WERI-Rb-1 (cell line): ENCODE results near the gene ADARB2.
A peak's percentile ranks its signal among the peaks of the same experiment; 100 is the strongest.
"Not testable (repeated sequence)": the region's sequence is repeated elsewhere in the genome, so short reads cannot be mapped to it uniquely, and the experiment has no call there.

Experiments
- DNase-seq: peaks from one replicate; pipeline ENCODE4 v3.0.0-alpha.2; 2020
- H3K27ac ChIP-seq: fragments of 250-450 bp; sonication (Bioruptor Pico); 2 replicates; pipeline ENCODE4 v1.5.1; 2020; ENCODE audit warnings: mild to moderate bottlenecking, moderate library complexity
- H3K27me3 ChIP-seq: fragments of 250-450 bp; sonication (Bioruptor Pico); 2 replicates; pipeline ENCODE4 v1.5.1; 2021; ENCODE audit warnings: mild to moderate bottlenecking, low read depth, moderate library complexity; ENCODE audit not compliant: insufficient read depth, severe bottlenecking
- H3K36me3 ChIP-seq: fragments of 250-450 bp; sonication (Bioruptor Pico); 2 replicates; pipeline ENCODE4 v1.5.1; 2020; ENCODE audit warnings: mild to moderate bottlenecking, moderate library complexity
- H3K4me3 ChIP-seq: 2 replicates; pipeline ENCODE4 v1.5.1; 2011; ENCODE audit warnings: low read depth, mild to moderate bottlenecking, control low read depth, low read length
- H3K9me3 ChIP-seq: fragments of 250-450 bp; sonication (Bioruptor Pico); 2 replicates; pipeline ENCODE4 v1.5.1; 2021; ENCODE audit warnings: mild to moderate bottlenecking, moderate library complexity; ENCODE audit not compliant: severe bottlenecking
- TF ChIP-seq, protein P1 (sequence below): IDR thresholded peaks from 2 replicates; pipeline ENCODE4 v1.5.1; 2011; ENCODE audit warnings: low read depth, mild to moderate bottlenecking, control low read depth, inconsistent platforms, low read length

Gene ADARB2

DNA sequence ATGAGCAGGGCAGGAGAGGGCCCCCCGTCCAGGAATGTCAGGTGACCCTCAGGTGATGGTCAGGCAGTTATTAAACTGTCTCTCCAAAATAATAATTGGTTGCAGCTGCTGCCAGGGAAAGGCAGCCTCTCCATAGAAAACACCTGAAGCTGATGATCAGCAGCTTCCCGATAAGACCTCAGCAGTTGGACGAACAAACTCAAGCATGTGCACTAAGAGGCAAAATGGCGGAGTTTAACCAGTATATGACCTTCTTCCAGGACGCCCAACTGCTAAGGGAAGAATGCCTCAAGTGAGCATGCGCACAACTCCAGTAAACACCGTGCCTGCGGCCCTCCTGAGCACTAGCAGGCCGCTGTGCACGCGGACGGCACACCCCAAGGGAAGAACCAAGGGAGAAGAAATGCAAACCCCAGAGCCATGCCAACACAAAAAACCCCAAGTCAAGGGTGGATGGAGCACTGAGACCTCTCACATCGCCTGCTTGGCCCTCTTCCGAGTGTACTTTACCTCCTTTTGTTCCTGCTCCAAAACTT is 38.9 kb upstream of the ADARB2 start:
- Histone ChIP-seq H3K27ac (no peak overlapping the region), H3K9me3 (no peaks in the 10 kb centered on the region), H3K27me3 (no peaks in the 10 kb centered on the region), H3K4me3 (no peak overlapping the region), H3K36me3 (no peaks in the 10 kb centered on the region)
- TF ChIP-seq, protein P1, sequence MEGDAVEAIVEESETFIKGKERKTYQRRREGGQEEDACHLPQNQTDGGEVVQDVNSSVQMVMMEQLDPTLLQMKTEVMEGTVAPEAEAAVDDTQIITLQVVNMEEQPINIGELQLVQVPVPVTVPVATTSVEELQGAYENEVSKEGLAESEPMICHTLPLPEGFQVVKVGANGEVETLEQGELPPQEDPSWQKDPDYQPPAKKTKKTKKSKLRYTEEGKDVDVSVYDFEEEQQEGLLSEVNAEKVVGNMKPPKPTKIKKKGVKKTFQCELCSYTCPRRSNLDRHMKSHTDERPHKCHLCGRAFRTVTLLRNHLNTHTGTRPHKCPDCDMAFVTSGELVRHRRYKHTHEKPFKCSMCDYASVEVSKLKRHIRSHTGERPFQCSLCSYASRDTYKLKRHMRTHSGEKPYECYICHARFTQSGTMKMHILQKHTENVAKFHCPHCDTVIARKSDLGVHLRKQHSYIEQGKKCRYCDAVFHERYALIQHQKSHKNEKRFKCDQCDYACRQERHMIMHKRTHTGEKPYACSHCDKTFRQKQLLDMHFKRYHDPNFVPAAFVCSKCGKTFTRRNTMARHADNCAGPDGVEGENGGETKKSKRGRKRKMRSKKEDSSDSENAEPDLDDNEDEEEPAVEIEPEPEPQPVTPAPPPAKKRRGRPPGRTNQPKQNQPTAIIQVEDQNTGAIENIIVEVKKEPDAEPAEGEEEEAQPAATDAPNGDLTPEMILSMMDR: no peak
- DNase-seq: no peak

DNA sequence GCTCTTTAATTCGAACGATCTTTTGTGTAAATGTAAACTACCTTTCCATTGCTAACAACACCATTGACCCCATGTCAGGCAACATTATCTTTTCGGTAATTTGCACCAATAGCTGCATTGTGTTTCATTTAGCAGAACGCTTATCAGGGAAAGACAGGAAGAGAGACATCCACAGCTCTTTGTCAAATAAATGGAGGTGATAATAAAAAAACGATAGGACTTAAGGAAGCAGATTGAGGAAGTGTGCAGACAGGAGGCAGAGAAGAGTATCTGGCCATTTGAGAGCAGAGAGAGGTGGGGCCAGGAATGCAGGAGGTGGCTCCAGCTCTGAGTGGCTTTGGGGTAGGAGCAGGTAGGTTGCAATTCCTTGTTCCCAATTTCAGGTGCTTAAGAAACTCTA is 37.5 kb upstream of the ADARB2 start:
- Histone ChIP-seq H3K36me3 (no peaks in the 10 kb centered on the region), H3K9me3 (no peaks in the 10 kb centered on the region), H3K27ac (no peak overlapping the region), H3K27me3 (no peaks in the 10 kb centered on the region), H3K4me3 (no peak overlapping the region)
- TF ChIP-seq, protein P1: no peak
- no peak for DNase-seq

DNA sequence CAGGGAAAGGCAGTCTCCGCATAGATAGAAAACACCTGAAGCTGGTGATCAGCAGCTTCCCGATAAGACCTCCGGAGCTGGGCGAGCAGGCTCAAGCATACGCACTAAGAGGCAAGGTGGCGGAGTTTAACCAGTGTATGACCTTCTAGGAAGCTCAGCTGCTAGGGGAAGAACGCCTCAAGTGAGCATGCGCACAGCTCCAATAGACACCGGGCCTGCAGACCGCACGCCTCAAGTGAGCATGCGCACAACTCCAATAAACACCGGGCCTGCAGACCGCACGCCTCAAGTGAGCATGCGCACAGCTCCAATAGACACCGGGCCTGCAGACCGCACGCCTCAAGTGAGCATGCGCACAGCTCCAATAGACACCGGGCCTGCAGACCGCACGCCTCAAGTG is 35.9 kb upstream of the ADARB2 start:
- not testable (repeated sequence) for H3K36me3 ChIP-seq, DNase-seq, H3K9me3 ChIP-seq, H3K27me3 ChIP-seq, H3K4me3 ChIP-seq, H3K27ac ChIP-seq

DNA sequence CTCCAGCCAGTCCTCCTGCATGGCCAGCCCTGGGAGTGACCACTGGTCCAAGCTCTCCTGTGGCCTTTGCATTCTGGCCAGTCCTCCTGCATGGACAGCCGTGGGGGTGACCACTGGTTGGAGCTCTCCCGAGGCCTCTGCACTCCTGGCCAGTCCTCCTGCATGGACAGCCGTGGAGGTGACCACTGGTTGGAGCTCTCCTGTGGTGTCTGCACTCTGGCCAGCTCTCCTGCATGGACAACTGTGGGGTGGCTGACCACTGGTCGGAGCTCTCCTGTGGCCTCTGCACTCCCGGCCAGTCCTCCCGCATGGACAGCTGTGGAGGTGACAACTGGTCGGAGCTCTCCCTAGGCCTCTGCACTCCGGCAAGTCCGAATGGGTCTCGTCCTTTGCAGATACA is 28.7 kb upstream of the ADARB2 start:
- Histone ChIP-seq H3K36me3 (no peaks in the 10 kb centered on the region), H3K9me3 (no peaks in the 10 kb centered on the region), H3K27ac (no peak overlapping the region), H3K4me3 (no peak overlapping the region), H3K27me3 (no peaks in the 10 kb centered on the region)
- no peak for DNase-seq
- TF ChIP-seq, protein P1: no peak

DNA sequence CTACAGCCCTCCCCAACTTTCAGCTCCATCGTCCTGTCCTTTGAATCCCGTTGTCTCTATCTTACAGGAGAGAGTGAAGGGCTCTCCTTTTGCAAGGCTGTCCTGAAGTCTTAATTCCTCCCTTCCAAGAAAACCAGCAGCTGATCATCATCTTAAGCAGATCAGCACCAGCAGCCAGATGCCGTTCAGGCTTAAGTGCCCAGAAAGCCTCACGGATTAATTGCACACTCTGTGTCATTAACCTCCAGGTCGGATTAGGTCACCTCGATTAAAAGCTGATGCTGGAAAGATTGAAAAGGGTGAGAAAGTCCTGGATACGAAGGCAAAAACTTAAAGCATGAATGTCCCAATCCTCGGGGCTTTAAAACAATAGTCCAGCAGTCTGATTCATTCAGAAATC is 24.8 kb upstream of the ADARB2 start:
- H3K9me3 ChIP-seq: no peaks in the 10 kb centered on the region
- H3K27me3 ChIP-seq: no peaks in the 10 kb centered on the region
- no peak overlapping the region for H3K4me3 ChIP-seq
- TF ChIP-seq, protein P1: no peak
- DNase-seq: peak; percentile 71
- H3K36me3 ChIP-seq: no peaks in the 10 kb centered on the region
- H3K27ac ChIP-seq: no peak overlapping the region

DNA sequence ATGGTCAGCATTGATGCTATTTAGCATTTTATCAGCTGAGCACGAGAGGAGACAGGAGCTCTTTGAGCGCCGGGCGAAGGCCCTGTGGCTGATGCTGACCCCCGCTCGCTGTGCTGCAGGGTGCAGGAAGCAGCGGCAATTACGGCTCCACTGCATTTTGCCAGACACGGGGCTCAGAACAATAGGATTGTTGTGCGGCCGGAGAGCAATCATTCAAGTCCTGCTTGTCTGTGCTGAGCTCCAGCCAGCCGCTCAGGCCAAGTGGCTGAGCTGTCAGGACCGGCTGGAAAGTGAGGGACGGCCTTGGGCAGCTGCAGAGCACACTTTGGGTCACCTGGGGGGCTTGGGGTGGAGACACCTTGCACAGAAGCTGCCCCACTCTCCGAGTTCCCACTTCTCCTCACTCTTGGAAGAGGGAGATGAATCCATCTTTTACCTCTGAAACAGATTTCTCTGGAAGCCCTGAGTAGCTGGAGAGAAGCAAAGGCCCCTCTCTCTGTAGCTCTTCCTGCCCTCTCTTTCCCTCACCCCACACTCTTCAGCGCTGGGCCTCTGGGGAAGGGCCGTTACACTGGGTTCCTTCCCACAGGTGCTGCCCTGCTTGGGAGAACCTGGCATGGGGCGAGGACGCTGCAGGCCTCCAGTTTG is 17.3 kb upstream of the ADARB2 start:
- no peak overlapping the region for H3K4me3 ChIP-seq
- H3K9me3 ChIP-seq: no peaks in the 10 kb centered on the region
- no peak for DNase-seq
- TF ChIP-seq, protein P1: no peak
- no peaks in the 10 kb centered on the region for H3K27me3 ChIP-seq
- H3K27ac ChIP-seq: no peak overlapping the region
- no peaks in the 10 kb centered on the region for H3K36me3 ChIP-seq
